BE2C (cell line): ENCODE results near the gene NUDT13.

Experiments used
- DNase-seq: peaks from one replicate; pipeline ENCODE4 v3.0.0-alpha.2; 2020
- H3K27me3 ChIP-seq: fragments of 250-450 bp; sonication (Bioruptor Pico); 2 replicates; pipeline ENCODE4 v1.5.1; 2020; ENCODE audit warnings: mild to moderate bottlenecking
- H3K36me3 ChIP-seq: fragments of 250-450 bp; sonication (Bioruptor Pico); 2 replicates; pipeline ENCODE4 v1.5.1; 2020; ENCODE audit warnings: mild to moderate bottlenecking
- H3K4me1 ChIP-seq: fragments of 250-450 bp; sonication (Bioruptor Pico); 2 replicates; pipeline ENCODE4 v1.5.1; 2020
- H3K4me3 ChIP-seq: 2 replicates; pipeline ENCODE4 v1.5.1; 2011; ENCODE audit warnings: low read depth, low read length
- H3K9me3 ChIP-seq: fragments of 250-450 bp; sonication (Bioruptor Pico); 2 replicates; pipeline ENCODE4 v1.5.1; 2020
- TF ChIP-seq, protein P1 (sequence below): IDR thresholded peaks from 2 replicates; pipeline ENCODE4 v1.5.1; 2012; ENCODE audit warnings: mild to moderate bottlenecking, low read depth, low read length

Gene NUDT13

DNA sequence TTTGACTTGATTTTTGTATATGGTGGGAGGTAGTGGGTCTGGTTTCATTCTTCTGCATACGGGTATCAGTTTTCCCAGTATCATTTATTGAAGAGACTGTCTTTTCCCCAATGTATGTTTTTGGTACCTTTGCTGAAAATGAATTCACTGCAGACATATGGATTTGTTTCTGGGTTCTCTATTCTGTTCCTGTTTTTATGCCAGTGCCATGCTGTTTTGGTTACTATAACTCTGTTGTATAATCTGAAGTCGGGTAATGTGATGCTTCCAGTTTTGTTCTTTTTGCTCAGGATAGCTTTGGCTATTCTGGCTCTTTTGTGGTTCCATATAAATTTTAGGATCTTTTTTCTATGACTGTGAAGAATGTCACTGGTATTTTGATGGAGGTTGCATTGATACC is 56.7 kb downstream of the NUDT13 start:
- H3K27me3 ChIP-seq = no peaks in the 10 kb centered on the region
- no peak for DNase-seq
- peaks cover 23% of the 10 kb centered on the region for H3K36me3 ChIP-seq
- TF ChIP-seq, protein P1, sequence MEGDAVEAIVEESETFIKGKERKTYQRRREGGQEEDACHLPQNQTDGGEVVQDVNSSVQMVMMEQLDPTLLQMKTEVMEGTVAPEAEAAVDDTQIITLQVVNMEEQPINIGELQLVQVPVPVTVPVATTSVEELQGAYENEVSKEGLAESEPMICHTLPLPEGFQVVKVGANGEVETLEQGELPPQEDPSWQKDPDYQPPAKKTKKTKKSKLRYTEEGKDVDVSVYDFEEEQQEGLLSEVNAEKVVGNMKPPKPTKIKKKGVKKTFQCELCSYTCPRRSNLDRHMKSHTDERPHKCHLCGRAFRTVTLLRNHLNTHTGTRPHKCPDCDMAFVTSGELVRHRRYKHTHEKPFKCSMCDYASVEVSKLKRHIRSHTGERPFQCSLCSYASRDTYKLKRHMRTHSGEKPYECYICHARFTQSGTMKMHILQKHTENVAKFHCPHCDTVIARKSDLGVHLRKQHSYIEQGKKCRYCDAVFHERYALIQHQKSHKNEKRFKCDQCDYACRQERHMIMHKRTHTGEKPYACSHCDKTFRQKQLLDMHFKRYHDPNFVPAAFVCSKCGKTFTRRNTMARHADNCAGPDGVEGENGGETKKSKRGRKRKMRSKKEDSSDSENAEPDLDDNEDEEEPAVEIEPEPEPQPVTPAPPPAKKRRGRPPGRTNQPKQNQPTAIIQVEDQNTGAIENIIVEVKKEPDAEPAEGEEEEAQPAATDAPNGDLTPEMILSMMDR = no peak
- peak overlapping the region; percentile 91 for H3K4me3 ChIP-seq
- H3K9me3 ChIP-seq = no peaks in the 10 kb centered on the region
- peaks cover 4% of the 10 kb centered on the region for H3K4me1 ChIP-seq

DNA sequence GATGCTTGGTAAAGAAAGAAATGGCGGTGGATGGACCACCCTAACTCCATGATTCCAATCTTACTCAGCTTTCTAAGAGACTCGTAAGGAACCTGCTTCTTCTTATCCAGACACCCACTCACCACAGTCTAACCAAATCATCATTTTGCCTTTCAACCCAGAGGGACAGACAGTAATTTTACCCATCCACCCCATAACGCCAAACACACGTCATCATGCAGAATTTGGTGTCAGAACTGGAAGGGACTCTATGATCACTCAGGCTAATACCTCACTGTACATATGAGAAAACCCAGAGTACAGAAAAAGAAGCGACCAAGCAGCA is 57.2 kb downstream of the NUDT13 start:
- TF ChIP-seq, protein P1 = no peak

DNA sequence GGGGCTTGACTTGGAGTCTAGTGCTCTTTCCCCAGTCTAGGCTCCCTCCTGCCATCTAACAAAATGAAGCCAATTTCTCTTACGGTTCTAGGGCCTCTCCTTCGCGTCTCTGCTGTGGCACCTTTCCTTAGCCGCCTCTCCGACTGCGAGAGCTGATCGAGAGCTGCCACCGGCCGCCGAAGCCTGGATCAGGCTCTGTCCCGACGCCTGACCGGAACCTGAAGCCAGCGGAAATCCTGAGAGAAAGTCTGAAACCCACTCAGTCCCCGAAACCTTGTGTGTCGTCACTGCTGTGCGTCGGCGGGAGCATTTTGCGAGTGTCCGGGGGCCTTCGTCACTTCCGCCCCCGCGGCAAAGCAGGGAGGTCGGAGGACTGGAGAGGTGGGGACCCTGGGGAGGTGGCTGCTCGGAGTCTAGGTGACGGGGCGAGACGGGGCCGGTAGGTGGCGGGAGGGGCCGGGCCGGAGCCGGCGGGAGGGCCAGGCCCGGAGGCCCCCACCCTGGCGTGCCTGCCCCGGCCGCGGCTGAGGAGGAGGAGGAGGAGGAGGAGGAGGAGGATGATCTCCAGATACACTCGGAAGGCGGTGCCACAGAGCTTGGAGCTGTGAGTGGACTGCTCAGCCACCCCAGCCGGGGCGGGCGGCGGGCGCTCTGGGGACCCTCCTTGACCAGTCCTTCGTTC is 57.7 kb downstream of the NUDT13 start, which contains the start of the genes ECD and FAM149B1:
Gene ECD, minus strand, starts transcription at position 226 of the 682 bp plus-strand sequence. CDS start 4,071 bp downstream, outside the sequence.
Gene FAM149B1, plus strand, starts transcription at position 337 of the 682 bp plus-strand sequence. Its CDS starts 221 bp downstream, at position 558.
- Histone ChIP-seq H3K9me3 (no peaks in the 10 kb centered on the region), H3K4me1 (peaks cover 4% of the 10 kb centered on the region), H3K36me3 (peaks cover 14% of the 10 kb centered on the region), H3K27me3 (no peaks in the 10 kb centered on the region), H3K4me3 (peak within 1 kb of the TSS; percentile 91)
- TF ChIP-seq, protein P1 = no peak
- DNase-seq = peak; percentile 94

More for the DNA sequence above, 57.2 kb downstream of the NUDT13 start:
- H3K27me3 ChIP-seq = no peaks in the 10 kb centered on the region
- no peak for DNase-seq
- H3K4me3 ChIP-seq = peak overlapping the region; percentile 91
- peaks cover 4% of the 10 kb centered on the region for H3K4me1 ChIP-seq
- peaks cover 19% of the 10 kb centered on the region for H3K36me3 ChIP-seq
- H3K9me3 ChIP-seq = no peaks in the 10 kb centered on the region

DNA sequence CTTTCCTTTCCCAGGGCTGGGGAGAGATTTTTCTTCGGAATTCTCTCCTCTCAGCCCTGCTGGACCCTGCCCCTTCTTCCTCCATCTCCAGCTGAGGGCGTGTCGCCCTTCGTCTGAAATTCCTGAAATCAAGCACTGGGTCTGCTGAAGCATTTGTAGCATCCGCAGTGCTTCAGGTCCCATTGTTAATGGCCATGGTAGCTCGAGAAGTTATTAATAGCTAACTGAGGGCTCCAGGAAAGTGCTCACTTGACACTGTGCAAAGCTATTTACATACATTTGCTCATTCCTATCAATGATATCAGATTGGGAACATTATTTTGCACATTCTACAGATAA is 58.2 kb downstream of the NUDT13 start:
- TF ChIP-seq, protein P1 = no peak
- DNase-seq = no peak
- H3K27me3 ChIP-seq = no peaks in the 10 kb centered on the region
- H3K4me3 ChIP-seq = peak overlapping the region; percentile 91
- peaks cover 4% of the 10 kb centered on the region for H3K4me1 ChIP-seq
- H3K9me3 ChIP-seq = no peaks in the 10 kb centered on the region
- peaks cover 11% of the 10 kb centered on the region for H3K36me3 ChIP-seq

DNA sequence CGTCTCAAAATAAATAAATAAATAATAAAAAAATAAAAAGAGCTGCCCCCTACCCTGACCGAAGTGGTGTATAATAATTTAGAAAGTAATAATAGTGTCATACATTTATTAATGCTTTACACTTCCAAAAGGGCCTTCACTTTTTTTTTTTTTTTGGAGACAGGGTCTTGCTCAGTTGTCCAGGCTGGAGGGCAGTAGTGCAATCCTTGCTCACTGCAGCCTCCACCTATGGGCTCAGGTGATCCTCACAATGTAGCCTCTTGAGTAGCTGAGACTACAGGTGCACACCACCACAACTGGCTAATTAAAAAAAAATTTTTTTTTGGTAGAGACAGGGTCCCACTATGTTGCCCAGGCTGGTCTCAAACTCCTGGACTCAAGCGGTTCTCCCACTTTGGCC is 59.1 kb downstream of the NUDT13 start:
- peaks cover 5% of the 10 kb centered on the region; the same call in 1 of the 2 replicates for H3K36me3 ChIP-seq
- DNase-seq = no peak
- H3K27me3 ChIP-seq = no peaks in the 10 kb centered on the region
- H3K4me1 ChIP-seq = peaks cover 4% of the 10 kb centered on the region
- H3K4me3 ChIP-seq = no peak overlapping the region
- H3K9me3 ChIP-seq = no peaks in the 10 kb centered on the region
- TF ChIP-seq, protein P1 = no peak

DNA sequence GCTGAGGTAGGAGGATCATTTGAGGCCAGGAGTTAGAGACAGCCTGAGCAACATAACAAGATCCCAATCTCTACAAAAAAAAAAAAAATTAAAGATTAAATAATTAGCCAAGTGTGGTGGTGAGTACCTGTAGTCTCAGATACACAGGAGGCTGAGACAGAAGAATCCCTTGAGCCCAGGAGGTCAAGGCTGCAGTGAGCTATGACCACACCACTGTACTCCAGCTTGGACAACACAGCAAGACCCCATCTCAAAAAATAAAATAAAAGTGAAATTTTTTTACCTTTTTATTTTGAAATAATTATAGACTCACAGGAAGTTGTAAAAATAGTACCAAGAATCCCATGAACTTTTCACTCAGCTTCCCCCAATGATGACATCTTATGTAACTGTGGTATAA is 62.6 kb downstream of the NUDT13 start:
- peaks cover 5% of the 10 kb centered on the region; the same call in 1 of the 2 replicates for H3K36me3 ChIP-seq
- DNase-seq = no peak
- H3K9me3 ChIP-seq = no peaks in the 10 kb centered on the region
- TF ChIP-seq, protein P1 = no peak
- no peaks in the 10 kb centered on the region for H3K4me1 ChIP-seq
- no peaks in the 10 kb centered on the region for H3K27me3 ChIP-seq
- H3K4me3 ChIP-seq = no peak overlapping the region
